SU-DHL-6 (cell line): ENCODE data around the gene IQCE.

ENCODE experiments used
- H2AFZ ChIP-seq: fragments of 200-600 bp; sonication (generic); 2 replicates; pipeline ENCODE4 v1.6.1; 2014; ENCODE audit warnings: low read depth, mild to moderate bottlenecking, moderate library complexity, mixed read lengths, antibody characterized with exemption, low read length; ENCODE audit not compliant: severe bottlenecking
- H3F3A ChIP-seq: fragments of 200-600 bp; shearing (Covaris generic); 2 replicates; pipeline ENCODE4 v1.6.0; 2016; ENCODE audit warnings: antibody characterized with exemption, mild to moderate bottlenecking; ENCODE audit not compliant: insufficient read depth
- H3K27ac ChIP-seq: fragments of 200-600 bp; sonication (generic); 2 replicates; pipeline ENCODE4 v1.5.1; 2016; ENCODE audit warnings: low read depth, mild to moderate bottlenecking, low read length, moderate library complexity, mixed read lengths
- H3K27me3 ChIP-seq: fragments of 200-600 bp; sonication (generic), shearing (Covaris generic); 2 replicates; pipeline ENCODE4 v1.6.0; 2014; ENCODE audit warnings: mild to moderate bottlenecking, low read length
- H3K36me3 ChIP-seq: fragments of 200-600 bp; sonication (generic); 2 replicates; pipeline ENCODE4 v1.6.1; 2014; ENCODE audit warnings: mild to moderate bottlenecking, low read length, mixed read lengths
- H3K4me2 ChIP-seq: fragments of 300-600, 200-600 bp; shearing (Covaris generic), sonication (generic); 2 replicates; pipeline ENCODE4 v1.6.0; 2014; ENCODE audit warnings: low read length, low read depth, mild to moderate bottlenecking; ENCODE audit not compliant: poor library complexity, severe bottlenecking
- H3K4me3 ChIP-seq: fragments of 200-600 bp; sonication (generic); 2 replicates; pipeline ENCODE4 v1.5.1; 2014; ENCODE audit warnings: antibody characterized with exemption, low read length, mild to moderate bottlenecking, mixed read lengths; ENCODE audit not compliant: insufficient read depth, poor library complexity, severe bottlenecking
- H3K79me2 ChIP-seq: fragments of 200-600 bp; sonication (generic); 2 replicates; pipeline ENCODE4 v1.6.1; 2014; ENCODE audit warnings: mild to moderate bottlenecking, low read length, moderate library complexity; ENCODE audit not compliant: insufficient read depth
- H3K9ac ChIP-seq: fragments of 200-600 bp; sonication (generic); 2 replicates; pipeline ENCODE4 v1.7.0; 2014; ENCODE audit warnings: mild to moderate bottlenecking, low read length
- H3K9me2 ChIP-seq: fragments of 200-600 bp; sonication (generic); replicated peaks from 2 replicates; pipeline ENCODE4 v1.6.1; 2014; ENCODE audit warnings: low read length; ENCODE audit not compliant: insufficient read depth
- H3K9me3 ChIP-seq: fragments of 200-600 bp; sonication (generic); 2 replicates; pipeline ENCODE4 v1.6.1; 2014; ENCODE audit warnings: low read length, mixed read lengths; ENCODE audit not compliant: insufficient read depth
- H4K20me1 ChIP-seq: fragments of 200-600 bp; sonication (generic); 2 replicates; pipeline ENCODE4 v1.6.1; 2014; ENCODE audit warnings: low read depth, mild to moderate bottlenecking, antibody characterized with exemption, low read length, moderate library complexity, mixed read lengths
- EZH2phosphoT487 ChIP-seq: fragments of 200-600 bp; sonication (generic), shearing (Covaris generic); conservative IDR thresholded peaks from 2 replicates; pipeline ENCODE4 v1.6.1; 2018; ENCODE audit warnings: mild to moderate bottlenecking, antibody characterized with exemption, low read length, moderate library complexity, mixed read lengths
- TF ChIP-seq, protein P1 (sequence below): fragments of 200-600 bp; sonication (generic); IDR thresholded peaks from one replicate; pipeline ENCODE4 v1.5.1; 2017; ENCODE audit warnings: antibody characterized with exemption, mild to moderate bottlenecking, low read length, moderate library complexity; ENCODE audit not compliant: insufficient read depth, poor library complexity, severe bottlenecking

Gene IQCE

GRCh38 chr7:2644562-2645273 lies 85.9 kb downstream of the IQCE start:
- no peak for TF ChIP-seq EZH2phosphoT487
- TF ChIP-seq, protein P1, sequence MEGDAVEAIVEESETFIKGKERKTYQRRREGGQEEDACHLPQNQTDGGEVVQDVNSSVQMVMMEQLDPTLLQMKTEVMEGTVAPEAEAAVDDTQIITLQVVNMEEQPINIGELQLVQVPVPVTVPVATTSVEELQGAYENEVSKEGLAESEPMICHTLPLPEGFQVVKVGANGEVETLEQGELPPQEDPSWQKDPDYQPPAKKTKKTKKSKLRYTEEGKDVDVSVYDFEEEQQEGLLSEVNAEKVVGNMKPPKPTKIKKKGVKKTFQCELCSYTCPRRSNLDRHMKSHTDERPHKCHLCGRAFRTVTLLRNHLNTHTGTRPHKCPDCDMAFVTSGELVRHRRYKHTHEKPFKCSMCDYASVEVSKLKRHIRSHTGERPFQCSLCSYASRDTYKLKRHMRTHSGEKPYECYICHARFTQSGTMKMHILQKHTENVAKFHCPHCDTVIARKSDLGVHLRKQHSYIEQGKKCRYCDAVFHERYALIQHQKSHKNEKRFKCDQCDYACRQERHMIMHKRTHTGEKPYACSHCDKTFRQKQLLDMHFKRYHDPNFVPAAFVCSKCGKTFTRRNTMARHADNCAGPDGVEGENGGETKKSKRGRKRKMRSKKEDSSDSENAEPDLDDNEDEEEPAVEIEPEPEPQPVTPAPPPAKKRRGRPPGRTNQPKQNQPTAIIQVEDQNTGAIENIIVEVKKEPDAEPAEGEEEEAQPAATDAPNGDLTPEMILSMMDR = no peak
- no peaks in the 10 kb centered on the region for H3K36me3 ChIP-seq
- peak overlapping the region; percentile 62 for H3K27ac ChIP-seq
- H3K79me2 ChIP-seq = no peaks in the 10 kb centered on the region
- H2AFZ ChIP-seq = peak overlapping the region; percentile 57
- H4K20me1 ChIP-seq = no peaks in the 10 kb centered on the region
- no peaks in the 10 kb centered on the region for H3K27me3 ChIP-seq
- no peaks in the 10 kb centered on the region for H3K9me3 ChIP-seq
- H3K4me2 ChIP-seq = peak overlapping the region; percentile 41
- H3K9me2 ChIP-seq = no peaks in the 10 kb centered on the region
- H3F3A ChIP-seq = no peaks in the 10 kb centered on the region
- H3K9ac ChIP-seq = peak overlapping the region; percentile 52
- no peak overlapping the region for H3K4me3 ChIP-seq

DNA sequence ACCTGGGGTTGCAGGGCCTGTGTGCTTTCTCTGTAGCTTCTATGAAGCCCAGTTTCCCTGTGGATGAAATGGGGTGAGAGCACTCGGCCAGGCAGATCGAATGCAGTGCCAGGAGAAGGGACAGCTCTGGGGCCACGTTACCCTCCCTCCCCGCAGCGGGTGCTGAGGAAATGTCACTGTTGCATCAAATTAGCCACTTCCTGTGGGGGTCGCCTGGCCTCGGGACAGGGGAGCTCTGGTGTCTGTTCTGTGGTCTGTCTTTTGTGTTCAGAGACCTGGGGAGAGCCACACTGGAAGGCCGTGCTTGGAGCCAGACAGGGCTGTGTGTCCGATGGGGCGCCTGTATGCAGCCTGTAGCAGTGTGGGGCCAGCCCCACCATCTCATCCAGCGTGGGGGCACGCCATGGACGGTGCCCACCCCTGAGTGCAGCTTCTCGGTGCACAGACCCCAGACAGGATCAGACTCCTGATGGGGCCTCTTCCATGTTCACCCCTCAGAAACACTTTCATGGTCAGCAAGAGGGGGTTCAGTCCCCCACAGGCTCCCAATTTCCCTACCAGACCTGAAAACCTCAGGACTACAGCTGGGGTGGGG lies 86.6 kb downstream of the IQCE start:
- Histone ChIP-seq H3K27me3 (no peaks in the 10 kb centered on the region), H3K4me2 (peak overlapping the region; percentile 41), H3K79me2 (no peaks in the 10 kb centered on the region), H3K9me3 (no peaks in the 10 kb centered on the region), H3K9ac (peak overlapping the region; percentile 52), H3K27ac (peak overlapping the region; percentile 62), H3K36me3 (no peaks in the 10 kb centered on the region), H2AFZ (peak overlapping the region; percentile 57), H4K20me1 (no peaks in the 10 kb centered on the region), H3F3A (no peaks in the 10 kb centered on the region), H3K4me3 (no peak overlapping the region), H3K9me2 (no peaks in the 10 kb centered on the region)
- TF ChIP-seq, protein P1 = no peak
- TF ChIP-seq EZH2phosphoT487 = no peak

DNA sequence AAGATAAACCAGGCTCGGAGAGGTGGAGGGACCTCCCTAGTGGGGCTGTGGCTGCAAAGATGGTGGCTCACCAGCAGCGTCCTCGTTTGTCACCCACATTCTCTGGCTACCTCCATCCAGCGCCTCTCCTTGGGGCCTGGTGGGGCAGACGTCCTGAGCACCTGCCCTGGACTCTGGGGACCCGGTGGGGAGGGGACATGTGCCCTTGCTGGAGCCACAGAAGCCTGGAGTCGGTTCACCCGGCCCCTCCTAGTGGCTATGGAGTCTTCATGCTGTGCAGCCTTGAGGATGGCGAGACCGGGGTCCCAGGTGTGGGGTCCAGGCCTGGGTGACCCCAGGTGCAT lies 87.5 kb downstream of the IQCE start:
- no peaks in the 10 kb centered on the region for H3K9me3 ChIP-seq
- H3K4me3 ChIP-seq = no peak overlapping the region
- no peaks in the 10 kb centered on the region for H3K36me3 ChIP-seq
- no peak overlapping the region for H2AFZ ChIP-seq
- no peak overlapping the region for H3K4me2 ChIP-seq
- H3F3A ChIP-seq = no peaks in the 10 kb centered on the region
- no peaks in the 10 kb centered on the region for H3K79me2 ChIP-seq
- no peak overlapping the region for H3K27ac ChIP-seq
- no peaks in the 10 kb centered on the region for H4K20me1 ChIP-seq
- no peak for TF ChIP-seq EZH2phosphoT487
- TF ChIP-seq, protein P1 = no peak
- no peaks in the 10 kb centered on the region for H3K27me3 ChIP-seq
- H3K9me2 ChIP-seq = no peaks in the 10 kb centered on the region
- H3K9ac ChIP-seq = no peak overlapping the region
